Measurements from ENCODE around the gene STH. TPM values are rescaled to one million over a fixed set of nuclear protein-coding genes. Genes with fewer than 3 reads are reported as not detected.

Gene STH
- total and polyA plus RNA-seq, 7 donors = not detected

- intact Hi-C loops (cut with DNase I) = loop anchor here (1.0 kb wide), 2 partner anchors 148 to 168 kb away; partner anchors contain the start of gene KANSL1
- H3K4me1 ChIP-seq = peaks cover 0 to 43% (median 32%) of the 10 kb centered on the region in 4 donors
These were observed 45.9 kb downstream of the STH start for GRCh38 chr17:46044989-46045388.

GRCh38 chr17:46045639-46046038, 46.6 kb downstream of the STH start:
- Histone ChIP-seq H3K36me3 (peaks cover 3 to 69% (median 24%) of the 10 kb centered on the region in 4 donors), H3K9me3 (no peaks in the 10 kb centered on the region), H3K4me1 (peaks cover 0 to 40% (median 29%) of the 10 kb centered on the region in 4 donors), H3K27me3 (no peaks in the 10 kb centered on the region), H3K27ac (peak overlapping the region in 3 of 4 donors; percentile 11 to 42 (median 22)), H3K4me3 (no peak overlapping the region)
- no peak for DNase-seq
- 64 to 83% methylated on average over 3 of the region's 3 CpGs for WGBS, 2 donors
- no peak for TF ChIP-seq POLR2AphosphoS5 (IDR thresholded peaks at IDR 0.05)
- TF ChIP-seq, protein P1, sequence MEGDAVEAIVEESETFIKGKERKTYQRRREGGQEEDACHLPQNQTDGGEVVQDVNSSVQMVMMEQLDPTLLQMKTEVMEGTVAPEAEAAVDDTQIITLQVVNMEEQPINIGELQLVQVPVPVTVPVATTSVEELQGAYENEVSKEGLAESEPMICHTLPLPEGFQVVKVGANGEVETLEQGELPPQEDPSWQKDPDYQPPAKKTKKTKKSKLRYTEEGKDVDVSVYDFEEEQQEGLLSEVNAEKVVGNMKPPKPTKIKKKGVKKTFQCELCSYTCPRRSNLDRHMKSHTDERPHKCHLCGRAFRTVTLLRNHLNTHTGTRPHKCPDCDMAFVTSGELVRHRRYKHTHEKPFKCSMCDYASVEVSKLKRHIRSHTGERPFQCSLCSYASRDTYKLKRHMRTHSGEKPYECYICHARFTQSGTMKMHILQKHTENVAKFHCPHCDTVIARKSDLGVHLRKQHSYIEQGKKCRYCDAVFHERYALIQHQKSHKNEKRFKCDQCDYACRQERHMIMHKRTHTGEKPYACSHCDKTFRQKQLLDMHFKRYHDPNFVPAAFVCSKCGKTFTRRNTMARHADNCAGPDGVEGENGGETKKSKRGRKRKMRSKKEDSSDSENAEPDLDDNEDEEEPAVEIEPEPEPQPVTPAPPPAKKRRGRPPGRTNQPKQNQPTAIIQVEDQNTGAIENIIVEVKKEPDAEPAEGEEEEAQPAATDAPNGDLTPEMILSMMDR (IDR thresholded peaks at IDR 0.05) = no peak
- TF ChIP-seq POLR2A (IDR thresholded peaks at IDR 0.05) = no peak
- no peak for TF ChIP-seq EP300 (IDR thresholded peaks at IDR 0.05)
- intact Hi-C loops (cut with DNase I) = no loop called here

More at GRCh38 chr17:46044989-46045388, 45.9 kb downstream of the STH start:
- peaks cover 0 to 62% (median 18%) of the 10 kb centered on the region in 4 donors for H3K36me3 ChIP-seq
- H3K27me3 ChIP-seq = no peaks in the 10 kb centered on the region
- no peak overlapping the region for H3K4me3 ChIP-seq
- no peaks in the 10 kb centered on the region for H3K9me3 ChIP-seq
- 21 to 67% methylated on average over 2 of the region's 2 CpGs for WGBS, 2 donors
- TF ChIP-seq, protein P1 (IDR thresholded peaks at IDR 0.05) = no peak
- no peak for DNase-seq
- peak overlapping the region in 3 of 4 donors; percentile 11 to 72 (median 66) for H3K27ac ChIP-seq

DNA sequence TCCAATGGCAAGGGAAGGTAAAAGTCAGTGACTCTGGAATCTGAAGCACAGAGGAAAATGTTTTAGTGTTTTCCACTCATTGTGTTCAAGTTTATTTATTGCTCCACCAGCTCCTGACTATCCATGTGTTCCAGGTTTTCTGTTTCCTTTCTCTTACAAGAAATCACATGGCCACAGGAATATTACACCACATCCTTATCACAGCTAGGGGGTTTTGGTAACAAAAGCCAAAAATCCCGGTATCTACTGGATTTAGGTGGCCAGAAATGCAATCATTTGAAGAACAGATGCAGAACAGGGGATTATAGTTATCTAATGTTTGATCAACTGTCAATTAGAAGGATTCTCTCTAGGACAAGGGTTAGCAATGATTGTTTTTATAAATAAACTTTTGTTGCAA, 47.9 kb downstream of the STH start:
- Histone ChIP-seq H3K9me3 (no peaks in the 10 kb centered on the region), H3K4me3 (no peak overlapping the region), H3K4me1 (peaks cover 0 to 51% (median 32%) of the 10 kb centered on the region in 4 donors), H3K27me3 (no peaks in the 10 kb centered on the region), H3K36me3 (peaks cover 3 to 61% (median 24%) of the 10 kb centered on the region in 4 donors), H3K27ac (peak overlapping the region in 2 of 4 donors; percentile 12 to 37)
- no peak for TF ChIP-seq EP300 (IDR thresholded peaks at IDR 0.05)
- TF ChIP-seq POLR2AphosphoS5 (IDR thresholded peaks at IDR 0.05) = peak in 1 of 4 donors; percentile 24
- intact Hi-C loops (cut with DNase I) = no loop called here
- no peak for DNase-seq
- WGBS, 2 donors = 40 to 63% methylated on average over 1 of the region's 1 CpG

- Histone ChIP-seq H3K27me3 (no peaks in the 10 kb centered on the region), H3K9me3 (no peaks in the 10 kb centered on the region), H3K4me3 (no peak overlapping the region), H3K36me3 (peaks cover 3 to 56% (median 24%) of the 10 kb centered on the region in 4 donors), H3K4me1 (peaks cover 0 to 55% (median 34%) of the 10 kb centered on the region in 4 donors), H3K27ac (peak overlapping the region in 2 of 4 donors; percentile 12 to 37)
- intact Hi-C loops (cut with DNase I) = no loop called here
- no peak for TF ChIP-seq EP300 (IDR thresholded peaks at IDR 0.05)
- TF ChIP-seq, protein P1 (IDR thresholded peaks at IDR 0.05) = no peak
- DNase-seq = no peak
- WGBS, 2 donors = 87 to 96% methylated on average over 5 of the region's 5 CpGs
These were observed 48.3 kb downstream of the STH start for GRCh38 chr17:46047398-46047797.

DNA sequence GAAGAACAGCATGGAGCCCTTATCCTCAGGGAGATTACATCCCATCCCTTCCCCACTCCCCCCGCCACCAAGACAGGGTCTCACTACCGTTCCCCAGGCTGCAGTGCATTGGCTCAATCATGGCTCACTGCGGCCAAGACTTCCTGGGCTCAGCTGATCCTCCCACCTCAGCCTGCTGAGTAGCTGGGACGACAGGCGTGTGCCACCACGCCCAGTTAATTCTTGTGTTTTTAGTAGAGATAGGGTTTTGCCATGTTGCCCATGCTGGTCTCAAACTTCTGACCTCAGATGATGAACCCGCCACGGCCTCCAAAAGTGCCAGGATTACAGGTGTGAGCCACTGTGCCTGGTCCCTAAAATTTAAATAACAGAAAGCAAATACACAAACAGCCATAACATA, 48.8 kb downstream of the STH start:
- peaks cover 3 to 54% (median 24%) of the 10 kb centered on the region in 4 donors for H3K36me3 ChIP-seq
- no peak overlapping the region for H3K4me3 ChIP-seq
- no peak overlapping the region for H3K27ac ChIP-seq
- intact Hi-C loops (cut with DNase I) = no loop called here
- 82 to 93% methylated on average over 8 of the region's 8 CpGs for WGBS, 2 donors
- no peak for TF ChIP-seq POLR2AphosphoS5 (IDR thresholded peaks at IDR 0.05)
- no peak for TF ChIP-seq EP300 (IDR thresholded peaks at IDR 0.05)
- no peak for TF ChIP-seq POLR2A (IDR thresholded peaks at IDR 0.05)
- TF ChIP-seq, protein P1 (IDR thresholded peaks at IDR 0.05) = no peak
- H3K9me3 ChIP-seq = no peaks in the 10 kb centered on the region
- H3K4me1 ChIP-seq = peaks cover 0 to 55% (median 33%) of the 10 kb centered on the region in 4 donors
- no peak for DNase-seq
- H3K27me3 ChIP-seq = no peaks in the 10 kb centered on the region

Other genes with a start within 250 kb of the STH start
- under 1 TPM in 1 of 4 donors, not detected in 3; 0.33 TPM for gene CRHR1, start 214.9 kb upstream of the STH start, total RNA-seq
- gene CRHR1, start 214.9 kb upstream of the STH start, polyA plus RNA-seq = not detected
- gene SPPL2C, start 154.4 kb upstream of the STH start, total RNA-seq = not detected
- gene SPPL2C, start 154.4 kb upstream of the STH start, polyA plus RNA-seq = under 1 TPM in 1 of 3 donors, not detected in 2; 0.60 TPM
- gene MAPT, start 104.7 kb upstream of the STH start, total RNA-seq = 10 to 100 TPM in 3 of 4 donors, 1 to 10 TPM in 1; 7.1 to 20.5 (median 15.2) TPM
- gene MAPT, start 104.7 kb upstream of the STH start, polyA plus RNA-seq = 1 to 10 TPM in 1 of 3 donors, under 1 TPM in 1, not detected in 1; 0.60 to 2.8 TPM
- 100 to 1,000 TPM in 1 of 4 donors, 10 to 100 TPM in 3; 70.7 to 130 (median 79.7) TPM for gene KANSL1, start 194.2 kb downstream of the STH start, total RNA-seq
- 10 to 100 TPM in 2 of 3 donors, 1 to 10 TPM in 1; 9.7 to 25.0 (median 13.8) TPM for gene KANSL1, start 194.2 kb downstream of the STH start, polyA plus RNA-seq

Data from sigmoid colon (tissue), 7 donors.